ENCODE results near the gene EEF1G. TPM values are rescaled to one million over a fixed set of nuclear protein-coding genes. Genes with fewer than 3 reads are reported as not detected.

Gene EEF1G
- total and polyA plus RNA-seq, 9 of the 15 experiments (the other 6 are each of a cell fraction or from before 2014, with no cell fraction given): 985 to 2,349 (median 2,035) TPM

GRCh38 chr11:62573592-62574362, at the start of gene EEF1G (continued):
- TF ChIP-seq ATF4 (CRISPR knock-in tag; IDR thresholded peaks at IDR 0.05): no peak
- TF ChIP-seq SUPT5H (IDR thresholded peaks at IDR 0.05): peak; percentile 95
- no peak for TF ChIP-seq SPI1 (IDR thresholded peaks at IDR 0.05; ENCODE audit: borderline replicate concordance, low read depth, low read length)
- no peak for TF ChIP-seq SNIP1 (IDR thresholded peaks at IDR 0.05; ENCODE audit: low read depth)
- no peak for TF ChIP-seq MAFG (tag; conservative IDR thresholded peaks at IDR 0.05)
- TF ChIP-seq HMGXB4 (CRISPR knock-in tag; IDR thresholded peaks at IDR 0.05): peak; percentile 72; the same call in 1 of the 2 replicates
- no peak for TF ChIP-seq ZNF184 (CRISPR knock-in tag; IDR thresholded peaks at IDR 0.05)
- no peak for TF ChIP-seq BRF1 (IDR thresholded peaks at IDR 0.05; ENCODE audit: borderline replicate concordance, extremely low read depth, insufficient read length)
- no peak for TF ChIP-seq ZNF175 (CRISPR knock-in tag; IDR thresholded peaks at IDR 0.05; ENCODE audit: low read depth)
- TF ChIP-seq ZNF318 (IDR thresholded peaks at IDR 0.05; ENCODE audit: borderline replicate concordance in 1 of 2, low read depth in 1 of 2): peak in 1 of 2 experiments; percentile 83; a peak in 2 of 4 replicates
- no peak for TF ChIP-seq HOXB6 (CRISPR knock-in tag; IDR thresholded peaks at IDR 0.05; ENCODE audit: borderline replicate concordance)
- no peak for TF ChIP-seq MCM2 (IDR thresholded peaks at IDR 0.05; ENCODE audit: low read depth)
- TF ChIP-seq PYGO2 (tag; IDR thresholded peaks at IDR 0.05): no peak
- TF ChIP-seq TRIM28 (IDR thresholded peaks at IDR 0.05): no peak
- TF ChIP-seq NR4A1 (CRISPR knock-in tag; IDR thresholded peaks at IDR 0.05): no peak
- TF ChIP-seq NR4A1 (tag; IDR thresholded peaks at IDR 0.05): no peak
- TF ChIP-seq RUNX1 (IDR thresholded peaks at IDR 0.05; ENCODE audit: low read depth): no peak
- TF ChIP-seq SAFB (IDR thresholded peaks at IDR 0.05; ENCODE audit: borderline replicate concordance, low read depth, low read length): no peak

Measured in K562 (cell line).